ENCODE results near the gene CKAP5. TPM values are rescaled to one million over a fixed set of nuclear protein-coding genes. Genes with fewer than 3 reads are reported as not detected.
"Not testable (repeated sequence)": the region's sequence is repeated elsewhere in the genome, so short reads cannot be mapped to it uniquely, and the experiment has no call there.

Gene CKAP5
- total and polyA plus RNA-seq, 4 experiments from 2014 or later, result 3.6 to 51.4 (median 35.8) TPM

DNA sequence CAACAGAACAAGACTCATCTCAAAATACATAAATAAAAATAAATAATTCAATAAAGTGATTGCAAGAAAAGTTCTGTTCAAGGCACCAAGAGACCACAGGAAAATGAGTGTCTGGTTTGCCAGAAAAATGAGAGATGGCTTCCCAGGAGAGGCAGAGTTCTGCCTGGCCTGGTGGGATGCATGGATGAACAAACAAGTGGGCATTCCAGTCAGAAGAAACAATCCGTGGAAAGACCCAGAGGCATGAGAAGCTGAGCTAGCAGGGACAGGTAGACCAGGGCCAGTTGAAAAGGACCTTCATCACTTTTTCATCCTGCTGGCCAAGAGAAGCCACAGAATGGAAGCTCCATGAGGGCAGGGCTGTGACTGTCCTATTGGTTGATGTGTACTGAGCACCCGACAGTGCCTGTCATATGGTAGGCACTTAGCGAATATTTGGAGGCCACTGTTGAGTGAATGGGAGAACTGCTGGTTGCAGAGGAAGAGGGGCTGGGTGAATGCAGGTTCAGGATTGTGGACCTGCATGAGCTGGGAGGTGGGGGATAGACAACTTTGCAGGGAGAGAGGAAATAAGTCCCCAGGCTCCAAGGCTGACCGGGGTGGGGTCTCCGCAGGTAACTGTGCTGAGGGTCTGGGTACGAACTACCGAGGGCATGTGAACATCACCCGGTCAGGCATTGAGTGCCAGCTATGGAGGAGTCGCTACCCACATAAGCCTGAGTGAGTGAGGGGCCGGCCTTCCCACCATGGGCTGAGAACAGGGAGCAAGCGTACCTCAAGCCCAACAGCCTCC lies 123.3 kb downstream of the CKAP5 start:
- intact Hi-C loops (cut with micrococcal nuclease), result no loop called here
- H3K27ac ChIP-seq (ENCODE audit: low read depth, low read length), result no peak overlapping the region
- H3K36me3 ChIP-seq (ENCODE audit: insufficient read depth, low read length), result no peaks in the 10 kb centered on the region
- Mint-ChIP-seq H3K4me1 (peaks cover 7 to 17% (median 8%) of the 10 kb centered on the region in 4 donors), H3K9me3 (no peaks in the 10 kb centered on the region), H3K27ac (peak overlapping the region in 2 of 7 donors; percentile 10 to 74), H3K4me3 (peak overlapping the region in 1 of 8 donors; percentile 24), H3K27me3 (no peaks in the 10 kb centered on the region), H3K36me3 (no peaks in the 10 kb centered on the region)
- H3K9me3 ChIP-seq (ENCODE audit: control insufficient read depth in 1 of 2, low read length in 2 of 2), result no peaks in the 10 kb centered on the region
- no peak for DNase-seq
- POLR2A ChIA-PET (ENCODE audit: partially characterized antibody), result no interaction called here
- CTCF ChIA-PET (ENCODE audit: partially characterized antibody), result interaction anchor here (1.3 kb wide), 1 partner anchor 52 kb away, joined by 4 read pairs; no protein-coding TSS in a partner anchor
- H3K27me3 ChIP-seq (ENCODE audit: insufficient read depth, low read length), result no peaks in the 10 kb centered on the region
- peaks cover 8% of the 10 kb centered on the region for H3K4me1 ChIP-seq (ENCODE audit: insufficient read depth, low read length)
- H3K4me3 ChIP-seq (ENCODE audit: low read length in 2 of 2), result no peak overlapping the region

GRCh38 chr11:46721286-46721685 lies 124.8 kb downstream of the CKAP5 start:
- ChIA-PET CTCF (ENCODE audit: partially characterized antibody) (no interaction called here), POLR2A (ENCODE audit: partially characterized antibody) (no interaction called here)
- intact Hi-C loops (cut with micrococcal nuclease), result no loop called here
- H3K4me3 Mint-ChIP-seq, result no peak overlapping the region
- no peaks in the 10 kb centered on the region for H3K9me3 Mint-ChIP-seq
- no peak for DNase-seq
- Histone ChIP-seq H3K4me3 (ENCODE audit: low read length in 2 of 2) (no peak overlapping the region), H3K36me3 (ENCODE audit: insufficient read depth, low read length) (no peaks in the 10 kb centered on the region), H3K27me3 (ENCODE audit: insufficient read depth, low read length) (no peaks in the 10 kb centered on the region), H3K27ac (ENCODE audit: low read depth, low read length) (no peak overlapping the region), H3K9me3 (ENCODE audit: control insufficient read depth in 1 of 2, low read length in 2 of 2) (no peaks in the 10 kb centered on the region), H3K4me1 (ENCODE audit: insufficient read depth, low read length) (peaks cover 8% of the 10 kb centered on the region)
- peak overlapping the region in 1 of 7 donors; percentile 37 for H3K27ac Mint-ChIP-seq
- H3K4me1 Mint-ChIP-seq, result peaks cover 7 to 17% (median 8%) of the 10 kb centered on the region in 4 donors
- no peaks in the 10 kb centered on the region for H3K36me3 Mint-ChIP-seq
- H3K27me3 Mint-ChIP-seq, result no peaks in the 10 kb centered on the region

DNA sequence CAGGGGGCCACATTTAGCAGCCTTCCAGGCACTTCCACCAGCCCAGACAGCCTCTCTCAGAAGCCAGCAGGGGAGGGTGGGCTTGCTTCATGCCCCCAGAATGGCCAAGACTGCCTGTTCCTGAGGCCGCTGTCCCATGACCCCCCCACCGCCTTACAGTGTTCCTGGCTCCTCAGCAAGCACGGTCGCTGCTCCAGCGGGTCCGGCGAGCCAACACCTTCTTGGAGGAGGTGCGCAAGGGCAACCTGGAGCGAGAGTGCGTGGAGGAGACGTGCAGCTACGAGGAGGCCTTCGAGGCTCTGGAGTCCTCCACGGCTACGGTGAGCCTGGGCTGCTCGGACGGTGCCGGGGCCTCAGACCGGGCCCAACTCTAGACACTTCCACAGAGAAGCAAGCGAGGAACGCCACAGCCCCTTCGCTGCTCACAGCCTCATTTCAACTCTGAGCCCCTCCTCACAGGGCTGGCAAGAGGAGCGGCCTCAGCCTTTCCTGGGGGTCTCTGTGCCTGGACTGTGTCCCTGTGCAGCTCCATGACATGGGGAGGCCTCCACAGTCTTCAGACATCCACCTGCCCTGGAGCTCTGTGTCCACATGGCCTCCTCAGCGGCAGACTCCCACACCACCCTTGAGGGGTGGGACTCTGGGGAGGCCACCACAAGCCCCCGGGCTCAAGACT lies 126.4 kb downstream of the CKAP5 start:
- Histone ChIP-seq H3K4me1 (ENCODE audit: insufficient read depth, low read length) (peaks cover 8% of the 10 kb centered on the region), H3K27me3 (ENCODE audit: insufficient read depth, low read length) (no peaks in the 10 kb centered on the region), H3K27ac (ENCODE audit: low read depth, low read length) (no peak overlapping the region), H3K4me3 (ENCODE audit: low read length in 2 of 2) (no peak overlapping the region), H3K9me3 (ENCODE audit: control insufficient read depth in 1 of 2, low read length in 2 of 2) (no peaks in the 10 kb centered on the region), H3K36me3 (ENCODE audit: insufficient read depth, low read length) (no peaks in the 10 kb centered on the region)
- Mint-ChIP-seq H3K9me3 (no peaks in the 10 kb centered on the region), H3K4me3 (no peak overlapping the region), H3K27ac (no peak overlapping the region), H3K36me3 (no peaks in the 10 kb centered on the region), H3K4me1 (peaks cover 7 to 17% (median 8%) of the 10 kb centered on the region in 4 donors), H3K27me3 (no peaks in the 10 kb centered on the region)
- no peak for DNase-seq
- intact Hi-C loops (cut with micrococcal nuclease), result no loop called here
- CTCF ChIA-PET (ENCODE audit: partially characterized antibody), result interaction anchor here (1.2 kb wide), 1 partner anchor 49 kb away, joined by 4 read pairs; no protein-coding TSS in a partner anchor
- POLR2A ChIA-PET (ENCODE audit: partially characterized antibody), result no interaction called here

- Histone ChIP-seq H3K27ac (ENCODE audit: low read depth, low read length) (no peak within 1 kb of the TSS), H3K9me3 (ENCODE audit: control insufficient read depth in 1 of 2, low read length in 2 of 2) (no peaks in the 10 kb centered on the region), H3K4me1 (ENCODE audit: insufficient read depth, low read length) (peaks cover 8% of the 10 kb centered on the region), H3K4me3 (ENCODE audit: low read length in 2 of 2) (no peak within 1 kb of the TSS), H3K27me3 (ENCODE audit: insufficient read depth, low read length) (no peaks in the 10 kb centered on the region), H3K36me3 (ENCODE audit: insufficient read depth, low read length) (no peaks in the 10 kb centered on the region)
- no peak within 1 kb of the TSS for H3K4me3 Mint-ChIP-seq
- no peaks in the 10 kb centered on the region for H3K27me3 Mint-ChIP-seq
- peak within 1 kb of the TSS in 3 of 7 donors; percentile 57 to 80 (median 70) for H3K27ac Mint-ChIP-seq
- ChIA-PET POLR2A (ENCODE audit: partially characterized antibody) (no interaction called here), CTCF (ENCODE audit: partially characterized antibody) (interaction anchor here (1.2 kb wide), 1 partner anchor 48 kb away, joined by 4 read pairs; no protein-coding TSS in a partner anchor)
- no peaks in the 10 kb centered on the region for H3K36me3 Mint-ChIP-seq
- intact Hi-C loops (cut with micrococcal nuclease), result no loop called here
- no peaks in the 10 kb centered on the region for H3K9me3 Mint-ChIP-seq
- DNase-seq, result no peak
- peaks cover 7 to 17% (median 8%) of the 10 kb centered on the region in 4 donors for H3K4me1 Mint-ChIP-seq
These were observed 127.0 kb downstream of the CKAP5 start, which contains the start of gene F2 for GRCh38 chr11:46719048-46719542. TSS of gene F2 (plus strand) at chr11:46719213. CDS start at chr11:46719236, 23 bp downstream.

DNA sequence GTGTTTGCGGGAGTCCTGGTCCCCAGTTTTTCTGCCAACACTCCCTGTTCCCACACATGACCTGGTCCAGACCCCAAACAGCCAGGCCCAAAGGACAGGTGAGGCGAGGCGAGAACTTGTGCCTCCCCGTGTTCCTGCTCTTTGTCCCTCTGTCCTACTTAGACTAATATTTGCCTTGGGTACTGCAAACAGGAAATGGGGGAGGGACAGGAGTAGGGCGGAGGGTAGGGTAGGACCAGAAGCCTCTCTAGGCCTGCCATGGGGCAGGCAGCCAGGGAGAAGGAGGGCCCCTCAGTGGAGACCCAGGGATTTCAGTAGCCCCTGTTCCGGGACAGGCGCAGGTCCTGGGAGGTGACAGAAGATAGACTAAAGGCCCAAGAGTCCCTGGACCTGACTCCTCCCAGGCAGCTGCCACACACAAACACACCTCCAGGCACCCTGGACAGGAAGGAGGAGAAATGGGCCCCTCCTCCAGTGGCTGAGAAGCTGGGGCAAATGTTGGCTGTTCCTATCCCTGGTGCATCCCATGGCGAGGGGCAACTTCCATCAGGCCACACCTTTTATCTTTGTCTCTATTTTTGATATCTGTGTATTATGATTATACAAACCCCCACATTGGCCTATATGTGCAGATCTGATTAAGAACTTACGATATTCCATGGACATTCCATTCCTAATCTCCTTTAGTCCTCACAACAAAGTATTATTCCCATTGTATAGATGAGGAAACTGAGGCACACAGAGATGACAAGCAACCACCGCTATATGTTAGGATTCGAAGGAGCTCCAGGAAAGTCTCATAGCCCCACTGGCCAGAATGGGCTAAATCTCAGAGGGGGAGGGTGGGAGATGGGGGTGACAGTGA lies 127.7 kb downstream of the CKAP5 start:
- no peaks in the 10 kb centered on the region for H3K27me3 Mint-ChIP-seq
- CTCF ChIA-PET (ENCODE audit: partially characterized antibody), result interaction anchor here (1.2 kb wide), 1 partner anchor 47 kb away, joined by 4 read pairs; no protein-coding TSS in a partner anchor
- Histone ChIP-seq H3K27ac (ENCODE audit: low read depth, low read length) (no peak overlapping the region), H3K9me3 (ENCODE audit: control insufficient read depth in 1 of 2, low read length in 2 of 2) (no peaks in the 10 kb centered on the region), H3K27me3 (ENCODE audit: insufficient read depth, low read length) (no peaks in the 10 kb centered on the region), H3K4me3 (ENCODE audit: low read length in 2 of 2) (no peak overlapping the region), H3K36me3 (ENCODE audit: insufficient read depth, low read length) (no peaks in the 10 kb centered on the region), H3K4me1 (ENCODE audit: insufficient read depth, low read length) (peaks cover 8% of the 10 kb centered on the region)
- no peak overlapping the region for H3K4me3 Mint-ChIP-seq
- intact Hi-C loops (cut with micrococcal nuclease), result no loop called here
- H3K27ac Mint-ChIP-seq, result peak overlapping the region in 2 of 7 donors; percentile 57 to 70
- POLR2A ChIA-PET (ENCODE audit: partially characterized antibody), result no interaction called here
- no peak for DNase-seq
- H3K4me1 Mint-ChIP-seq, result peaks cover 7 to 17% (median 8%) of the 10 kb centered on the region in 4 donors
- H3K36me3 Mint-ChIP-seq, result no peaks in the 10 kb centered on the region
- no peaks in the 10 kb centered on the region for H3K9me3 Mint-ChIP-seq

DNA sequence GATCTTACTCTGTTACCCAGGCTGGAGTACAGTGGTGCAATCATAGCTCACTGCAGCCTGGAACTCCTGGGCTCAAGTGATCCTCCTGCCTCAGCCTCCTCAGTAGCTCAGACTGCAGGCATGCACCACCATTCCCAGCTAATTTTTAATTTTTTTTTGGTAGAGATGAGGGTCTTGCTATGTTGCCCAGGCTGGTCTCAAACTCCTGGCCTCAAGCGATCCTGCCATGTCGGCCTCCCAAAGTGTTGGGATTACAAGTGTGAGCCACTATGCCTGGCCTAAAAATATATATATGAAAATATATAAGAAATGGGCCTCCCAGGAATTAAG lies 128.3 kb downstream of the CKAP5 start:
- H3K27me3 Mint-ChIP-seq; H3K9me3 ChIP-seq (ENCODE audit: control insufficient read depth in 1 of 2, low read length in 2 of 2); POLR2A ChIA-PET (ENCODE audit: partially characterized antibody); H3K9me3 Mint-ChIP-seq; H3K27ac ChIP-seq (ENCODE audit: low read depth, low read length); intact Hi-C loops (cut with micrococcal nuclease); H3K4me3 Mint-ChIP-seq; H3K4me3 ChIP-seq (ENCODE audit: low read length in 2 of 2); H3K36me3 ChIP-seq (ENCODE audit: insufficient read depth, low read length); H3K4me1 ChIP-seq (ENCODE audit: insufficient read depth, low read length); H3K27me3 ChIP-seq (ENCODE audit: insufficient read depth, low read length); CTCF ChIA-PET (ENCODE audit: partially characterized antibody); DNase-seq; H3K36me3 Mint-ChIP-seq: not testable (repeated sequence)
- H3K4me1 Mint-ChIP-seq, result peaks cover 7 to 17% (median 8%) of the 10 kb centered on the region in 4 donors
- peak overlapping the region in 2 of 7 donors; percentile 23 to 57 for H3K27ac Mint-ChIP-seq
